NCI-H2196 (cell line): Measurements from ENCODE around the gene GOT1.

Source experiments
- DNase-seq: peaks from one replicate; lab custom pipeline; 2025; ENCODE audit not compliant: unreplicated experiment; lab: John Stamatoyannopoulos, UW

Gene GOT1

DNA sequence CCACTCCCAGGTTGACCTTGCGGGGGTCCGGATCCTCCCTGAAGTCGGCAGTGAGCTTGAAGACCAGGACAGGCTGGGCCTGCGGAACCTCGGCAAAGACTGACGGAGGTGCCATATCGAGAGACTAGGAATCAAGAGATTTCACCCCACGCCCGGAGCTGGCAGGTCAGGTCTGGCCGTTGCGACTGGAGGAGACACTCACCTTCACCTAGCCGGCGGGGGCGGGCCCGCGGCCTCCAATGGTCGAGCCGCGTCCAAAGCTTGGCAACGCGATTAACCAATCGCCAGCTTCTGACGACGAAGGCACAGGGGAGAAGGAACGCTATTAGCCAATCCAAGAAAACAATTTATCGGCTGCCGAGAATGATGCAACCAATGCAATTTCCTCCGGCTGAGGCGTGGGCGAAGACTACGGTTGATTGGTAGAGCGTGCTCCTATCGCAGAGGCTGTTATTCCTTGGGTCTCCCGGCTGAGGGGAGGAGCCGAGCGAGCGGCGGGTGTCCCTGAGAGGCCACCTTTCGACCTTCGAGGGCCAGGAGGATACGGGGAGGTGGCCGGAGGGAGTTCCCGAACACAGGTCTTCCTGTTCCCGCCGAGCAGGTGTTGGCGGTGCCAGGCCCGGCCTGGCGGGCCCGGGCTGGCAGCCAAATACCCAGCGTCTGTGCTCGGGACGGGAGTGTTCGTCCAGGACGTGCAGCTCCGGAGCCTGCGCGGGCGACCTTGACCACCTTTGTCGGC is at the start of gene GOT1:
GOT1 (minus strand) TSS at position 174 of the 739 bp plus-strand sequence; CDS start at position 115, 59 bp downstream.
- DNase-seq = peak; percentile 92

- no peak for DNase-seq
These were observed 39.9 kb upstream of the GOT1 start for GRCh38 chr10:99470327-99470726.

- DNase-seq = no peak
These were observed 37.0 kb upstream of the GOT1 start for GRCh38 chr10:99467236-99467999.

- no peak for DNase-seq
These were observed 36.3 kb upstream of the GOT1 start for GRCh38 chr10:99466632-99467223.

- DNase-seq = no peak
These were observed 30.8 kb upstream of the GOT1 start for GRCh38 chr10:99461230-99461629.

DNA sequence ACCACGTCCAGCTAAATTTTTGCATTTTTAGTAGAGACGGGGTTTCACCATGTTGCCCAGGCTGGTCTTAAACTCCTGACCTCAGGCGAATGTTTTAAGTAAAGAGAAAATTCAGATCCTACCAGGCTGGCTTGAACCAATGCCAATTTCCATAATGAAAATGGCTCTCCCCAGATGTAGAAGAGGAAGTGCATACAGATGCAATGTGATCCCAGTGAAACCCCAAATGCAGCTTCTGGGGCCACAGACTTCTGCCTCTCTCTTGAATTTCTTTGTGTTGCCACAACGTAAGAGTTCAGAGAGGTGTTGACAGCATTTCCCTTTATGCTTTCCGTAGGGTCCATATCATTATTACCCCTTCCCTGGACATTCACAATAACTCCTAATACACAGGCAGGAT is 29.6 kb upstream of the GOT1 start:
- DNase-seq = no peak

- DNase-seq = no peak
These were observed 28.8 kb upstream of the GOT1 start for GRCh38 chr10:99459217-99459616.

DNA sequence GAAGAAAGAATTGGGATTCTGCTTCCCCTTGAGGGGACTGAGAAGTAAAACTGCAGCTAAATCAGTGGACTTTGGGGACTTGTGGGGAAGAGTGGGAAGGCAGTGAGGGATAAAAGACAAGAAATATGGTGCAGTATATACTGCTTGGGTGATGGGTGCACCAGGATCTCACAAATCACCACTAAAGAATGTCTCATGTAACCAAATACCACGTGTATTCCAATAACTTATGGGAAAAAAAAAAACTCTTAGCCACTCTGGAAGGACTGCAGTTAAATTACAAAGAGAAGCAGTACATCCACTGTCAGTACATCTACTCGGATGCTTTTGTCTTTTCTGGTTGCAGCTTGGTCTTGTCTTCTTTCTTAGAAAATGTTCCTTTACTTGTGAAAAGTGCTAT is 27.4 kb upstream of the GOT1 start:
- no peak for DNase-seq

DNA sequence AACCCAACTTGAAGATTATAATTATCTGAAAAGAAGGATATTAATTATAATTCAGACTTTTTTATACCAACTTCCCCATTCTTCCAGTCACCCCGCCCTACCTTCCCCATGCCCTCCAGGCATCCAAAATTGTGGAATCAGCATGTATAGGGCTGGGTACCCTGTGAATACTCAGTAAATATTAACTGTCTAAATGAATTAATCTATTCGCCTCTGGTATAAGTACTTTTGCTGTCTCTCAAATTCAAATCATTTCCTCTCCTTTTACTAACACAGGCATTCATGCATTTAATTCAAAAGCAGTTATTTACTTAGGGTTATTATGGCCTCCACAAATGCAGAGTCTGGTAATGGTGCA is 26.5 kb upstream of the GOT1 start:
- DNase-seq = no peak

DNA sequence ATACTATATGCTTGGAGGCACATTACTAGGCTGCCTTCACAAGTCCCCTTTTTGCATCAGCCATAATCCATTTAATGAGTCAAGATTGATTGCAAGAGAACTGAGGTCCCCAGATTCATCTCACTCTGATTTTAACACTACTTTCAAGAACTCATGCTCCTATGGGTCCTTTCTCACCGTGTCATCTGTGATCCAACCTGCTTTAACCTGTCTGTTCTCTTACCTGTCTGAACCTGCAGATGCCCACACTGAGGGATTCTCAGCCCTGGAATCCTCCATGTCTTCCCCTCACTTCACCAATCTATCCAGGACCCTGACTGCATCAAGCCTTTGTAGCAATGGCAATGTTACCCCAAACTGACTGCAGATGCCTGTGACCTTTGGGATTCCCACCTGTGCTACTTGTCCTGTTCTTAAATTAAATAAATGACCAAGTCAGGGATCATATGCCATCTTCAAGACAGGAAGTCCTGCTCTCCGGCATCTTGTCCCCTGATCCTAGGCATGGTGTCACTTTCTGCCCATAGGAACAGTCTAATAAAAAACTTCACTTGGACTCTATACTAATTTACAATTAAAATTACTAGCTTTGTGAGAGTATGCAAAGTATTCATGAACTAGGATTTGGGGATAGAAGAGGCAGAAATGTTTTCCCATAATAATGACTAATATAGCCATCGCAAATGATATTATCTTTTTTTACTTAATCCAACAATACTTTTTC is 25.9 kb upstream of the GOT1 start:
- DNase-seq = no peak

DNA sequence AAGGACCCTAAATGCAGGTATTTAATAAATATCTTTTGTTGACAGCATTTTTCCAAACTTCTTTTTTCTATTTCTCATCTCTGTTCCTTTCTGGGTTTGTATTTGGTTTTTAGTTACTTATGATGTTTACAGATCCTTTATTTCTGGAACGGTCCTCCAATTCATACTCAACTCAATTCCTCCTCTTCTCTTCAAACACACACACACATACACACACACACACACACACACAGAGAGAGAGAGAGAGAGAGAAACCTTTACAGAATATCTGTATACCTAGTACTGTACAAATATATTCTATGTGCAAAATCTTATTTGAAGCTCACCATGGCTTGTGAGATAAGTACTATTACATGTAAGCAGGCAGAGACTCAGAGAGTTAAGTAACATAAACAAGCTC is 21.6 kb upstream of the GOT1 start:
- no peak for DNase-seq

- DNase-seq = no peak
These were observed 21.0 kb upstream of the GOT1 start for GRCh38 chr10:99451499-99451788.

- no peak for DNase-seq
These were observed 20.4 kb upstream of the GOT1 start for GRCh38 chr10:99450624-99451498.

- no peak for DNase-seq
These were observed 19.7 kb upstream of the GOT1 start for GRCh38 chr10:99450156-99450555.

- no peak for DNase-seq
These were observed 18.6 kb upstream of the GOT1 start for GRCh38 chr10:99449023-99449422.

DNA sequence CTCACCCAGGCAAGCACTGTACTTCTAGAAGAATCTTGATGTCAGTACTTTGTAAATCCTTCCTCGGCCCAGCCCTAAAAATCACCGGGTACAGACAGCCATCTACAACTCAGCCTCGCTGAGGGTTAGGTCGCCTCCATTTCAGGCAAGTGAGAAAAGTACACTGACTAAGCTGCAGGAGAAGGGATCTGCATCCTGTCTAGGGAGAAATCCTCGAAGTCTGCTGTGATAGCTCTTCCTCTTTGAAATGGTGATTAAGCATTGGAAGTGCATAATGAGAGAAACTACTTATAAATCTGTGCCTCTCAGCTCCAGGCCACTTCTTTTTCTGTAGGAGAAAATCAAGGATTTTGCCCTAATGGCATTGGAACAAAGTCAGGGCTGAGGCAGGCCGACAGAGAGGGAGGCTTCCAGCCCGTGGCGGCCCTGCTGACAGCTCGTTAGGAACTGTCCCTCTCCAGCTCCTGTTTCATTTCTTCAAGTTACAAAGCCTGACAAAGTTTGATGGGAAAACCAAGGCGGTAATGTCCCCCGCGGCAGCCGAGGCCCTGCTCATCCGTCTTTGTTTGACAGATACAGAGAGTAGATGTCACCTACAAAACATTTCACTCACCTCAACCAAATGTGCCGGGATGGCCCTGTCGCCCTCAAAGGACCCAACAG is 14.1 kb upstream of the GOT1 start:
- no peak for DNase-seq

DNA sequence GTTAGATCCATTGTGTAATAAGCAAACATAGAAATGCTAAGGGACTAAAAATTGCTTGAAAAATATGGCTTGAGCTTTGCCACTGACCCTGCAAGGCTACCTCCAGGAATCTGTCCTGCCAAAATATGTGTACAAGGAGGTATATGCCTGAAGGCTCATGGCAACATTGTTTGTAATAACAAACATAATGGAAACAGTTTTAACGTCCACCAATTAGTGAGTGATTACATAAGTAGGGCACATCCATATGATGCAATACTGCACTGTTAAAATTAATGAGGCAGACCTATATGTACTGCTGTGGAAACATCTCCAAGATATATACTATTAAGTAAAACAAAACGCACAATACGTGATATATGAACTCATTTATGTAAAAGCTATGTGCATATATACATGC is 13.1 kb upstream of the GOT1 start:
- DNase-seq = no peak

GRCh38 chr10:99442394-99442793 is 12.0 kb upstream of the GOT1 start:
- DNase-seq = no peak

DNA sequence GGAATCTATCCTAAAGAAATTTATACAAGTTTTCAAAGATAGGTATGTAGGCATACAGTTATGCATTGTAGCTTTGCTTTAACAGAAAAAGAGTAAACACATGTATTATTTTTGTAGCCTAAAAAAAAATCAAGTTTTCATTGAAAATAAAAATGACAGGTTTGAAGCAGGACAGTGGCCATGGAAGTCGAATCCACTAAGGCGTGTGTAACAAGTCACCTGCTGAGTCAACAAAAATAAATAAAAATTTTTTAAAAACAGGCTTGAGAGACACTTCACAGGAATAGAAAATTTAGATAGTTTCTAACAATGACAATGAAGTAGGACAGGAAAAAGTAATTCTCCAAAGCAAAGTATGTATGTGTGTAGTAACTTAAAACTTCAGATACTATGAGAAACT is 8.5 kb upstream of the GOT1 start:
- no peak for DNase-seq

GRCh38 chr10:99435986-99436638 is 5.7 kb upstream of the GOT1 start:
- peak; percentile 49 for DNase-seq
